ENCODE results near the gene TMTC2.

TMTC2 gene

DNA sequence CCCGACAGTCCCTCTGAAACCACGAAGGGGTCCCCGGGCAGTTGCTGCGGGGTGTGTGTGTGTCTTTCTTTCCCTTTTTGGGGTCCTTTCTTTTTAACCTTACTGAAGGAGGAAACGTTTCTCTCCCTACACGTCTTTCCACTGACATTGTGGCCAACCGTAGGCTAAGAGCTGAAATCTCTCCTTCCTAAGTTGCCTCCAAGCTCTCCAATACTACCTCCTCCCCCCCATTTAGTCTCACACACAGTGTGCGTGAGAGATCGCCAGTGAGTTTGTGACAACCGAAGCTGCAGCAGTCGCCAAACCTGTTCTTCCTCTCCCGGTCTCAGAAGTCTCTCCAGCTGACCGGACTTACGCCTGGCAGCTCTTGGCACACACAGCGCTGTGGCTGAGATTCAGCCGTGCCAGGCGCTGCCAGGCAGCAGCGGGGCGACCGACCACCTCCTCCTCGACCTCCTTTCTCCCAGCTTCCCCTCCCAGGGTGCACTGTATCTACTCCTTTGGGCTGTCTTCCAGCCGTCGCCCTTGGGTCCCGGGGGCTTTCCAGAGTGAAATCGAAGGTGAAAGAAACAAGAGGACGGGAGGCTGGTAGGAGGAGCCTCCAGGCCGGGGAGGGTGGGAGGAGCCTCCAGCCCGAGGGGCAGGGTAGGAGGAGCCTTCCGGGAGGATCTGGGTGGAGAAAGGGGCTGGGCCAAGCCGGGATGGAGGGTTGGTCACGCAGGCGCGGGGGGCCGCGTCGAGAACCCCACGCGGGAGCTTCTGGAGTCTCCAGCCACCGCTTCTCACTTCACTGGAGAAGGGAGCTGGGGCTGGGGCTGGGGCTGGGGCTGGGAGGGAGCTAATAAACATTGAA lies at the start of gene TMTC2:
TSS of gene TMTC2 (plus strand) at position 739 of the 853 bp plus-strand sequence.
- H3K27ac ChIP-seq, result peak within 1 kb of the TSS; percentile 91
- DNase-seq (ENCODE audit: low read depth, low spot score), result peak; percentile 85

DNA sequence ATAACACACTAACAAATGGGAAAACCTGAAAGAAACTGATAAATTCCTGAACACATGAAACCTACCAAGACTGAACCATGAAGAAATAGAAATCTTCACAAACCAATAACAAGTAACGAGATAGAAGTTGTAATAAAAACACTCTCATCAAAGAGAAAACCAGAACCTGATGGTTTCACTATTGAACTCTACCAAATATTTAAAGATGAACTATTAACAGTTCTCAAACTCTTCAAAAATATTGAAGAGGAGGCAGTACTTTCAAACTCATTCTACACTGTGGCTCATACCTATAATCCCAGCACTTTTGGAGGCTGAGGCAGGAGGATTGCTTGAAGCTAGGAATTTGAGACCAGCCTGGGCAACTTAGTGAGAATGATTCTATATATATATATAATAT lies 48.4 kb upstream of the TMTC2 start:
- H3K27ac ChIP-seq, result no peak overlapping the region
- no peak for DNase-seq (ENCODE audit: low read depth, low spot score)

DNA sequence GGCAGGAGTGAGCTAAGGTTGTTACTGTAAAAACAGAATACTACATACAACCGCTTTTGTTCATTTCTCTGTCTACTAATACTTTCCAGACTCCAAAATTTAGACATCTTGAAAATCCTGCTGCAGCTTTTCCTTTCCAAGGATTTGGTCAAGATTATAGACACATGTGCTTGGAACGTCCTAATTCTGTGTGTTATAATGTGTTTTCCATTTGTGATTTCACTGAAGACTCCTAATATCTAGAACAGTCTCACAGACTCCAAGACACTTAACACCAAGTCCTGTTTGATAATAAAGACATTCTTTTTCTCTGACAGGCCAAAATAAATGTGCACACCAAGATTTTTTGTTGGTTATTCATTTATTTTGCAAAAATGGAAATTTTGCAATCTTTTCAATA lies 41.8 kb upstream of the TMTC2 start:
- peak overlapping the region; percentile 59 for H3K27ac ChIP-seq
- no peak for DNase-seq (ENCODE audit: low read depth, low spot score)

DNA sequence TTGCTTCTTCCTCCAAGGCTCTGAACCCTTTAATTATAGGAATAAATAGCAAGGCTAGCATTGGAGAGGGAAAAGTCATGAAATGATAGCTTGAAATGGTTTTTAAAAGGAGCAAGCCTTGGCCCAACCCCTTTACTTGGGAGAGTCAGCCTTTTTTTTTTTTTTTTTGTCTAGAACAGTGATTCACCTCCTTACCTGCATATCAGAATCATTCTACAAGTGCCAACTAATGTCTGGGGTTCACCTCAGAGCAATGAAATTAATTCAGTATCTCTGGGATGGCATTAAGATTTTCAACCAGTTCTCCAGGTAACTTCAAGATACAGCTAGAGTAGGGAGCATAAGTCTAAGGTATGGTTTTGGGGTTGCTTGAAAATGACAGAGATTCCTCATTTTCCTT lies 41.3 kb upstream of the TMTC2 start:
- DNase-seq (ENCODE audit: low read depth, low spot score), result no peak
- H3K27ac ChIP-seq, result peak overlapping the region; percentile 59

DNA sequence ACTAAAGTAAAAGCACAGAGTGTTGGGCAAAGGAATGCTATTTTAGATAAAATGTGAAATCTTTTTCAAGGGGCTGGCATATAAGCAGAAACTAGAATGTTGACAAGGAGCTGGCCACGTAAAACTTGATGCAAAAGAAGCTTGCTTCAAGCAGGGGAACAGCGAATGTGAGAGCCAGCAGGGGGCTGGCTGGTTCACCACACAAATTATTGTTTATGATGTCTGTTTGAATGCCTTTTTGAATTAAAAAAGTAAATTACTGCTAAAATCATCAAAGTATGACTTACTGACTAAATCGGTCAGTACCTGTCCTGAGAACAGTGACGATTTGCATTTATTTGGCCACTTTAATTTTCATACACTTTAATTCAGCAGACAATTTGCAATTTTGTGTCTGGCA lies 38.9 kb upstream of the TMTC2 start:
- H3K27ac ChIP-seq, result no peak overlapping the region
- DNase-seq (ENCODE audit: low read depth, low spot score), result no peak

DNA sequence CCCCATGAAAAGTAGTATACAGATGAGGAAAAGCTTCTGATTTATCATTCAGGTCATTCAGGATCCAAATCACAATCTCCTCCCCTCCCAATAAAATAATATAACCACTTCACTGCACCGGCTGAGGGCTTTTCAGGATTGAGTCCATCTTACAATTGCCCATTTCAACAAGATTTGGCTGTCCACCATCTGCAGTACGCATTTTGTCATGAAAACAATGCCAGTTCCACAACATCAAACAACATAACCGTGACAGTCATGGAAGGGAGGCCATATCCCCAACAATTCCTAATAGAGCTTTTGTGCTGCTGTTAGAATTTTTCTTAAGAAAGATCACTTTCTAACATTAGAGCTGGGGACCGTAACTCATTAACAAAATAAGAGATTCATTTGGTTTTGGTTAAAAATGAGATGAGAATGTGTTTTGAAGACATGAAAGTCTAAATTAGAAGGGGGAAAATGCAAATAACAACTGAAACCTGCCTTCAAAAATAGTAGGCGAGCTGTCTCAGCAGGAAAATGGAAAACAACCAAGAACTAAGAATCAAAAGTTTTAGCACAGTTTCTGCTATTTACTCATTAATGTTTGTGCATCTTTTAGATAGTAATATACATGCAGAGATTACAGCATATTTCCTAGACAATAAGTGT lies 38.3 kb upstream of the TMTC2 start:
- DNase-seq (ENCODE audit: low read depth, low spot score), result no peak
- H3K27ac ChIP-seq, result no peak overlapping the region

DNA sequence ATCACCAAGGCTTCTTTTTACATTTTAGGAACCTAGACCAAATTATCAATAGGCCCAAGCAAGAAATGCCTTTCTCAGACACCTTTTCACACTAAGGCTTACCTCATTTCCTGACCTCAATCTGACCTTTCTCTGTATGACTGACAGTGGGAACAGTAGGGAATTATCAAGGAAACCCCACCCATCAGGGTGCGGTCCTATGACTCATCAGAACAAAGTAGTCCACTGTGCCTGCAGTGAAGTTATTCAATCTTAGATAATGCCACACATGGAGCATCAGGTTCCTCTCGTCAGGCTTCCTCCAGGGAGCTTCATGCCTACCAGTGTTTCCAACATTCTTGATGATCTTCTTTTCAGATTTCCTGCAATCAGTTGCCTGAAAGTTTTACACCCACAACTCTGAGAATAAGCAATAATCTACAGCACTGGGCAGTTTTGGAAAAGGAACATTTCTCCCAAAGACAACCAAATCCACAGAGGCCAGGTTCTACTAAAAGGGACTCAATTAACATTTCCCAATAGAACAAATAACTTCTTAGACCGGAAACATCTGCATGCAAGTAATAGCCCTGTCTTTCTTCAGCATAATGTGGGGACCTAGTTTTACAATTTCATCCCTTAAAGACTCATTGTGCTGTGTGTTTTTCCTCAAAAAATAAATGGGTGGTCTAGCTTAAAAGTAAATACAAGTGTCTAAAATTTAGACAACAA lies 35.9 kb upstream of the TMTC2 start:
- H3K27ac ChIP-seq, result peak overlapping the region; percentile 86
- peak; percentile 93 for DNase-seq (ENCODE audit: low read depth, low spot score)

DNA sequence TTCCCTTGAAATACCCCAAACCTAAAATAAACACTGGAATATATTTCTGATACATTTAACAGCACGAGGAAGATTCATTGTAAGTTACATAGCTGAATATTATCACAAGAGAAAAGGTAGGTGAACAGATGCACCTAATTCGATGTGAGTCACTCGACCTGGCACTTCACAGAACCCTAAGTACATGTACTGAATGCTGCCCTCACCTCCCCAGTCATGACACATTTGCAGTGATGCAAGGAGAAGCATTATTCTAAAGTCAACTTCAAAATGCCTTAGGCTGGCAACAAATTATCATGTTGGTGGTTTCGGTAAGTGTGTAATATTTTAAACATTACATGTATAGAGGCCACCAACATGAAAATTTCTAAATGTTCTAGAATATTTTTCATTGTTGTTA lies 35.2 kb upstream of the TMTC2 start:
- peak overlapping the region; percentile 86 for H3K27ac ChIP-seq
- peak; percentile 93 for DNase-seq (ENCODE audit: low read depth, low spot score)

DNA sequence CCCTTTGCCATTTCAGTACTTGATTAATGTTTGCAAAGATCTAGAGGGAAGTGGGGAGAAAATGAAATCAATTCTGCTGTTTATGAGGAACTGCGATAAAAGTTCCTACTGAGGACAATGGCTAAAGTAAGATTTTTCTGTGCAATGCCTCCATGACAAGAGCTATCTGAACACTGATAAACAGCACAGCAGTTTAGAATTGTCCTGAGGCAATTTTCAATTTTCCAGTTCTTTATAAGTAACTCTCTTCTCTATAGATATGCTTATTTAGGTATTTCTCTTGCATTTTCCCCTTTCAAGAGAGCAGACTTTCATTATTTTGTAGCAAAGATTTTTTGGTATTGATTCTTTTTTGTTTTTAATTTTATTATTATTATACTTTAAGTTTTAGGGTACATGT lies 34.6 kb upstream of the TMTC2 start:
- peak overlapping the region; percentile 86 for H3K27ac ChIP-seq
- DNase-seq (ENCODE audit: low read depth, low spot score), result no peak

DNA sequence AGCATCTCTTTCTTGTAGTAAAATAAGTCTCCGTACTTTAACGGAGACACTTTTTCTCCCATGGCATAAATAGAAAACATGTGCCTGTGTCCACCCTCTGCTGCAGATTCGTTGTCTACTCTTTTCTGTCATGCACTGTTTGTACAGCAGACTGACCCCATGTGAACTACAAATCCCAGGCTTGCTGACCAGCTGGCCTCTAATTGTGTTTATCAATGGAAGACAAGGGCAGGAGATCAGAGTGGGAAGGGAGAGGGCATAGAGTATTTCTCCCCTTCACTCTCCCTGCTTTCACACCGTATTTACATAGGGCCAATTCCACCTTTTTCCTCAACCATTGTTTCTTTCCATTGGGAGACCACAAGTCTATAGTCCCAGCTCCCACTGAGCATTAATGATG lies 31.0 kb upstream of the TMTC2 start:
- no peak for DNase-seq (ENCODE audit: low read depth, low spot score)
- H3K27ac ChIP-seq, result no peak overlapping the region

DNA sequence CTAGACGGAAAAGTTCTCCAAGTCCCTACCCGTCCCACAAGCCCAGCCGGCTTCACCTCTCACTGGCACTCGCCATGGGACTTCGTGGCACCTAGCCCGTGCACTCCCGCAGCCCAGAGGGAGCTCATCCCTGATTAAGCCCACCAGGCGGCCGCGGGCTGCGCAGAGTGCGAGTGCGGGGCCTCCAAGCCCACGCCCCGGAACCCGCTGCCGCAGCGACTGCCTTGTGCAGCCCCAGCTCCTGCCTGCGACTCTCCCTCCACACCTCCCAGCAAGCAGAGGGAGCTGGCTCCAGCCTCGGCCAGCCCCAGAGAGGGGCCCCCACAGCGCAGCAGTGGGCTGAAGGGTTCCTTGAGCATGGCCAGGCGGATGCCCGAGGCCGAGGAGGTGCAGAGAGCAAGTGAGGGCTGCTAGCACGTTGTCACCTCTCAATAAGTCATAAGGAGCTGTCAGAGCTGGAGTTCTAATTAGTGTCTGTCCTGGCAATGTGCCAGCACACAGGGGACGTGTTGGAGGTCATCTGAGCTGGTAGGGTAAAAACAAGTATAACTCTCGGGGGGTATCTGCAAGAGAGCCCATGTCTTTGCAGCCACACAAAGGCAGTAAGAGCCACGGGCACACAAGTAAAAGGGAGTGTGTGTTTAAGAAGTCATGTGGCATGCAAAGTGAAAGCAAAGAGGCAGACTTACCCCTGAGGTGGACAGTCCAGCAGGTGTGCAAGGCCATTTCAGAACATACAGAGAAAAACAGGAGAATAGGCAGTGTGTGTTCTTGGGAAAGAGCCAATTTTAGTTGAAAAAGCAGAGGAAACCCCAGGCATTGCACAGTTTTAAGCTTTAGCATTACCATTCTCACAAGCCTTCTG lies 27.1 kb upstream of the TMTC2 start:
- H3K27ac ChIP-seq, result no peak overlapping the region
- no peak for DNase-seq (ENCODE audit: low read depth, low spot score)

DNA sequence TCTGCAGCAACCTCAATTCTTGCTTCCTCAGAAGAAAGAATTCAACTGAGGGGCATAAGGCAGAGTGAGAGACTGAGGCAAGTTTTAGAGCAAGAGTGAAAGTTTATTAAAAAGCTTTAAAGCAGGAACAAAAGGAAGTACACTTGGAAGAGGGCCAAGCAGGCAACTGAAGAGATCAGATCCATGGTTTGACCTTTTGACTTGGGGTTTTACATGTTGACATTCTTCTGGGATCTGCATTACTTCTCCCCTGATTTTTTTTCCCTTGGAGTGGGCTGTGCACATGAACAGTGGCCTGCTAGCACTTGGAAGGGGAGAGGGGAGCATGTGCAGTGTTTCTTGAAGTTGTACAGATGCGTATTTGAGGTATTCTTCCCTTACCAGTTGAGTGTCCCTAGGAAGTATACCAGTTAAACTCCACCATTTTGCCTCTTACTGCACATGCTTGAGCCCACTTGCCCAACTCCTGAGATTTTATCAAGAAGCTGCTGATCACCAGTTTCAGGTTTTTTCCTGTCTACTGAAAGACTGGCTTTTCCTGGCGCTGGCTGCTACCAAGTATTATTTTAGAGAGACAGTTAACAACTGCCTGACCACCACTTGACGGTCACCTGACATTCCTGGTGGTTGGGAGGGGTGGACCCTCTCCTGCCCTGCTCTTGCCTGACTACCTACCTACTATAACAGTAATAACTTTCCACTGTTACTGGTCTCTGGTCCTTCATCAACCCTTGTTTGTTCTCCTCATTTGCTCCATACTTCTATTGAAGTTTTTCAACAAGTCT lies 26.0 kb upstream of the TMTC2 start:
- no peak overlapping the region for H3K27ac ChIP-seq

DNA sequence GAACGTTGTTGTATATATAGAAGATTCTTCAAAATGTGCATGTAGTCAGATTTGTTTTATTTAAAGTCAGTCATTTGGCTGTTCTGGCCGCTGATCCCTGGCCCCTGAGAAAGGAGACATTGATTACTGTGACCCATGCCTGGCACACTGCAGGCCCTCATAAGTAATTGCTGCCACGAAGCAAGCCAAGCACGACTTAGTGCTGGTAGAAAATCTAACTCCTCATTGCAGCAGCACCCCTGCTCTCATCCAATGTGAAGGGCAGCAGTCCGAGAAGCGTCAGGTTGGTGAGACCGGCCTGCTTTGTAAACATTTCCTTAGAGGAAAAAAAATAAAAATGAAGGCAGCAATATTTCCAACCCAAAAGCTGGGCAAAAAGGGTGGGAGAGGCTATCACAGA lies 22.8 kb upstream of the TMTC2 start:
- DNase-seq (ENCODE audit: low read depth, low spot score), result no peak
- H3K27ac ChIP-seq, result no peak overlapping the region

More for the DNA sequence above, 26.0 kb upstream of the TMTC2 start:
- no peak for DNase-seq (ENCODE audit: low read depth, low spot score)

DNA sequence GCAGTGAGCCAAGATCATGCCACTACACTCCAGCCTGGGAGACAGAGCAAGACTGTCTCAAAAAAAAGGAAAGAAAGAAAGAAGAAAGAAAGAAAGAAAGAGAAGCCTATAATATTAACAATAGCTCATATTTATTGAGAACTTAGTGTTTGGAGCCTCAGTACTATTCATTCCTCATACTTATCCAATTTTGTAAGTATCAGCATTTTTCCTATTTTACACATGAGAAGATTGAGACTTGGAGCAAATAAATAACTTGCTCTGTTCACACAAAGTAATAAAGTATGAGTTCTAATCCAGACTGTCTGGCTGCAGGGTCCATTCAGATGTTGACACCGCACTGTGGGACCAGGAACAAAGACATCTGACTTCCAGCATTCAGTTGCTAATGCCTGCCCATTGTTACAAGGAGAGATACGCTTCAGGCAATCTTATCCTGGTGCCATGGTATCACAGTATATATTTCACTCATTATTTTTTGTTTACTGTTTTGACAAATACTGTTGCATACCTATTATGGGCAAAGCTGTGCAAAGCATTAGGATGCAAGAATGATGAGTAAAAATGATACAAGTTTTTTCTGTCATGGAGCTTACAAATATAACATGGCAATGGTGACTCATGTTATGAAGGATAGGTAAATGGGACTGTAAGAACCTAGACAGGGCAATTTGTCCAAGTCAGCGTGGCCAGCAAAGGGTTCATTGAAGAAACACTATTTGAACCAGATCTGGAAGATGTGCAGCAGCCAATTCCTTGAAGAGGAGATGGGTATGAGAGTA lies 21.4 kb upstream of the TMTC2 start:
- DNase-seq (ENCODE audit: low read depth, low spot score), result no peak
- H3K27ac ChIP-seq, result no peak overlapping the region

DNA sequence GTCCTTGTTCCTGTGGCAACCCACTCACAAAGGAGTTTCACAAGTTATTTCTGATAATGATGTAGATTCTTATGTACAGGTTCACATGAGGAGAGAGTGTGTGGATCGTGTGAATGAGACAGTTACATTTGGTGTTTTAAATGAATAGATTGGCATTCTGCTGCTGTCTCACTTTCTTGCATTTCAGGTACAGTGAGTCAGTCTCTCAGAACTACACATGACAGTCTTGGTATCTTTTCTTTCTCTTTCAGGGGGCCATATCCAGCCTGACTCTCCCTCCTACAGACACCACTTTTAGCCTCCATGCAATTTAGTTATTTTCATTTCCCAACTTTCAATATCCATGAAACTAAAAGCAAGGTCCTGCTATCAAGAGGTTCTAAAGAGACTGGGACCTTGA lies 19.9 kb upstream of the TMTC2 start:
- no peak overlapping the region for H3K27ac ChIP-seq
- DNase-seq (ENCODE audit: low read depth, low spot score), result no peak

DNA sequence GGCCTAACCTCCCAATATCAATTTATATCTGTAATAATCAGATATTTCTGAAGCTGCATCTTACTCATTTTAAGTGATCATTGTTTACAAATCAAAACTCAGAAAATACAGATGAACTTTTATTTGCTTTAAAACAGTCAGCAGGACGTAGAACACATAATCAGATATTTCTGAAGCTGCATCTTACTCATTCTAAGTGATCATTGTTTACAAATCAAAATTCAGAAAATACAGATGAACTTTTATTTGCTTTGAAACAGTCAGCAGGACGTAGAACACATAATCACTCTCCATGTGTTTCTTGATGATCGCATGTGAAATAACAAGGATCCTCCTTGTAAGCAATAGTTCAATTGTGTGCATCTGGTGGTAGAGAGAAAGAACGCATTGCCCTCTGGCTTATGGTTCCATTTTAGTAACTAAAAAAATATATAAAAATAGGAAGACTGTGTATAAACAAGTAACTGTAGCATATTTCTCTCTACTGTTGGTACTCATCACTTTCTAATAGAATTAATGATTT lies 15.0 kb upstream of the TMTC2 start:
- H3K27ac ChIP-seq, result no peak overlapping the region
- no peak for DNase-seq (ENCODE audit: low read depth, low spot score)

DNA sequence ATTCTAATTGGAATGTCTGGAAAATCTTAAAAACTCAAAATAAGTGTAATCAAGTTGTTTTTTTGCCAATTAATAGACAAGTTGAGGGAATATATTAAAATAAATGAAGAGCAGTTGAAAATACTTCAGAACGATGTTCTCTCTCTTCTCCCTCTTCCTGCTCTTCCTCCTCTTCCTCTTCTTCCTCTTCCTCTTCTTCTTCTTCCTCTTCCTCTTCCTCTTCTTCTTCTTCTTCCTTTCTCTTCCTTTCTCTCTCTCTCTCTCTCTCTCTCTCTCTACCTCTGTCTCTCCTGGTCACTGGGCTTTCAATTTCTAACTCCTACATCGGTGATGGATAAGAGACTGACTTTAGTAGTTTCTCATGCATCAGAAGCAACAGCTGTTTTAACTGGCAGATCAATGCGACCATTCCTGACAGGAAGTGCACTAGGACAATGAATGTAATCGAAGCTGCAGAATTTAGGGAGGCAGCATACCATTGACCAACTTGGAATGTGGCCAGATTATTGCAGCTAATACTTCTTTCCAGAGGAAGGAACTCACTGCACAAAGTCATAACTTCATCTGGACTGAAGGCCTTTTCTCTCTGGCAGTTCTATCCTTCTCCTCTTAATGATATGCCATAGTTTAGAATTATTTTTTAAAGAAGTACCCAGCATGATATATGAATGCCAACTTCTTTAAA lies 13.8 kb upstream of the TMTC2 start:
- no peak for DNase-seq (ENCODE audit: low read depth, low spot score)
- H3K27ac ChIP-seq, result no peak overlapping the region

DNA sequence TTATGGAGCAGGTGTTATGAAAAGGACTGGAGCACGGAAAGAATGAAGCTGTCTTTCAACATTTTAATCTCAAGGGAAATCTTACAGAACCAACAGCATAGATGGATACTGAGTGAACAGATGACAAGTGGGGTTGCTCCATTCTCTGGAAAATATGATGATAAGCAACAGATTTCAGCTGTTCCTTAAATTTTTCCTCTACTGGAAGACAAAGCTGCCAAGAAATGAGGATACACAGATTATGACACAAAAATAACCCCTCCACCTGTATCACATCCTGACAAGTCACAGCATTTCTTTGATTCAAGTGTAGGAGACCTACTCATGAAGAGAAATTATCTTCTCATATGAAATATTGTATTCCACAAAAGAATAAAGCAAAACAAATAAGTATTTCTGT lies 13.0 kb upstream of the TMTC2 start:
- no peak for DNase-seq (ENCODE audit: low read depth, low spot score)
- H3K27ac ChIP-seq, result no peak overlapping the region
